Fibroblast of skin of left biceps (primary cell): ENCODE data around the gene FN3KRP.

Source experiments
- DNase-seq, 2 experiments: peaks; one replicate each; pipeline ENCODE4 v3.0.0-alpha.2; 2013; ENCODE audit warnings: low read depth in 2 of 2

Gene FN3KRP

DNA sequence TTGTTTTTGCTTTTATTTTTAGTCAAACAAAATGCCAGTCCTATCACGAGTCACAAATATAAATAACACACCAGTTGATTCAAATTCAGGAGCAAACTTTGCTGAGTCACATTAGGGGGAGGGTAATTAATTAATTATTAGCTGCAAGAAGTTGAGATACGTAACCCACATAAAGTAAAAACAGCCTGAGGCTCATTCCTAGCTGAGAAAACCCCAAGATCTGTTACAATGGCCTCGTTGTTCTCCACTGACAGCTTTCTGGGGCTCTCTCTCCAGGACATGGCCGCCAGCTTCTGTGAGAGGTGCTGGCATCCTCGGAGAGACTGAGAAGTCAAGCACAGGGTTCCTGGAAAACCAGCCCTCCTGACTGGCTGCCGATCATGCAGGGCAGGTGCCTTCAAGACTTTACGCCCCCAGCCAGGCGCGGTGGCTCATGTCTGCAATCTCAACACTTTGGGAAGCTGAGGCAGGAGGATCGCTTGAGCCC lies 29.1 kb upstream of the FN3KRP start:
- DNase-seq, result no peak

- DNase-seq, result no peak
Observed at GRCh38 chr17:82687871-82688270, 28.6 kb upstream of the FN3KRP start.

DNA sequence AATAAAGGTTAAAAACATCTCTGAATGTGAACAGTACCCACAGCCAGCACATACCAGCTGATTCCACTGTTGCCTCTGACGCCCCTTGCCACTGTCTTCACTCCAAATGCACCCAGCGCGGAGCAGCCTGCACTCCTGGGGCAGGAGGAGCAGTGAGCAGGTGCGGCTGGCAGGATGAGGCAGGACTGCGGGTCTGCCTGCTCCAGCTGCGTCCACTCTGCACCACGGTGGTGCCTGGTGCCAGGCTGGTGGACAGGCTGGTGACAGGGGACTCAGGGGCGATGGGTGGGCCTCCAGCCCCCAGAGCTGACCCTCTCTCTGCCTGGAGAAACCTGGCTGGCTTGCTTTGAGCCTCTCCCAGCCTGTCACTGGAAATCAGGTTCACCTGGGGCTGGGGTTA lies 27.4 kb upstream of the FN3KRP start:
- no peak for DNase-seq

- no peak for DNase-seq
Observed at GRCh38 chr17:82690786-82691489, 25.6 kb upstream of the FN3KRP start.

DNA sequence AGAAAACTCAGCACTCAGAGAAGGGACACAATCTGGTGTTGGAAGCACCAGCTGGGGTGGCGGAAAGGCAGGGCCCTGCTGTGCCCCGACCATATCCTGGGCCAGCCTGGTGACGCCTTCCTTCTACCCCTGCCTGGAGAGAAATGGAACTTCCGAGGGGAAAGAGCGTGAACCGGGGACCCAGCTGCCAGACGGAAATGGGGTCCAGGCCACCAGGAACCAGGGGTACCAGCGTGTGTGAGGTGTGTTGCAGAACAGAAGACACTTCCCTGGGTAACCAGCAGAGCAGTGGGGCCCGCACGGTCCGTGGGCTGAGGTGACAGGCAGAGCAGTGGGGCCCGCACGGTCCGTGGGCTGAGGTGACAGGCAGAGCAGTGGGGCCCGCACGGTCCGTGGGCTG lies 24.8 kb upstream of the FN3KRP start:
- DNase-seq, result no peak

DNA sequence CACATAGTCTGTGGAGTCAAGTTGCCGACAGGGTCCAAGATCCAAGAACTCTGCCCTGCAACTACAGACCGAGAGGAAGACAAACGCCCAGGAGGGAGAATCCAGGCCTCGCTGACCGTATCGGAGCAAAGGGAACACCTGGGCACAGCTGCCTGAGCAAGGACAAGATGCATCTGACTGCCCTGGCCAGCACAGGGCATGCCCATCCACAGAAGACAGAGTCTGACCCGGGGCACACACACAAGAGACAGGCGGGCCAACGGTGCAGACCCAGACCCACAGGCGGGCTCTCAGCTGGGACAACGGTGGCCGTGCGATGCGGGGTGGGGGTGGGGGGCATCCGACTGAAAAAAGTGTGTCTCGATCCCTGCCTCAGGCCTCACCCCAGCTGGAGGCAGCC lies 24.2 kb upstream of the FN3KRP start:
- DNase-seq, result no peak

- no peak for DNase-seq
Observed at GRCh38 chr17:82693168-82693867, 23.2 kb upstream of the FN3KRP start.

- no peak for DNase-seq
Observed at GRCh38 chr17:82694647-82695046, 21.9 kb upstream of the FN3KRP start.

DNA sequence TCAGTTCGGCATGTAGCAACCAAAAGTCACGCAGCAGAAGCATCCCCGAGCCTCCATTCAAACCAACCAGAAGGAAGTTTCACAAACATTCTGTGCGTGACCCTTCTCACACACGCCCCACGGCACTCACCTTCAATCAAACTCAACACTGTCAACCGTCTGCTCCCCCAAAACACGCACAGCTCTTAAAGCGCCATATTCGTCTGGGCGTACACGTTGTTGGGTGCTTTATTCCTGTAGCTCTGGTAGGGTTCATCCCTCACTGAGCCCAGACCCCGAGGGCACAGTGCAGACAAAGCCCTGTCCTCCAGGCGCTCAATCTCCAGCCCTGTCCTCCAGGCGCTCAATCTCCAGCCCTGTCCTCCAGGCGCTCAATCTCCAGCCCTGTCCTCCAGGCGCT lies 20.2 kb upstream of the FN3KRP start:
- no peak for DNase-seq

GRCh38 chr17:82696916-82697807 lies 19.3 kb upstream of the FN3KRP start:
- no peak for DNase-seq

DNA sequence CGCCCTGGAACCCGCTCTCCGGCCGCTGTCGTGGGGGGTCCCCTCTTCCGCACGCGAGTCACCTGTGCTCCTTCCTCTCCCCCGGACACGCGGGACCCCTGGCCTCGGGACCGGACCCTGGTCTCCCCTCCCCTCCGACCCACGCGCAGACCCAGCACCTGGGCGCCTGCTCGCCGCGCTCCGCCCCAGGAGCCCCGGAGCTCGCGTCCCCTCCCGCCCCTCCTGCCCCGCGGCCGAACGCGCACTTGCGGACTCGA lies 18.8 kb upstream of the FN3KRP start:
- no peak for DNase-seq

- peak; percentile 95 for DNase-seq
Observed at GRCh38 chr17:82698065-82698973, 18.2 kb upstream of the FN3KRP start, which contains the start of gene RAB40B. TSS of gene RAB40B (minus strand) at chr17:82698698. CDS start at chr17:82698596, 102 bp downstream.

DNA sequence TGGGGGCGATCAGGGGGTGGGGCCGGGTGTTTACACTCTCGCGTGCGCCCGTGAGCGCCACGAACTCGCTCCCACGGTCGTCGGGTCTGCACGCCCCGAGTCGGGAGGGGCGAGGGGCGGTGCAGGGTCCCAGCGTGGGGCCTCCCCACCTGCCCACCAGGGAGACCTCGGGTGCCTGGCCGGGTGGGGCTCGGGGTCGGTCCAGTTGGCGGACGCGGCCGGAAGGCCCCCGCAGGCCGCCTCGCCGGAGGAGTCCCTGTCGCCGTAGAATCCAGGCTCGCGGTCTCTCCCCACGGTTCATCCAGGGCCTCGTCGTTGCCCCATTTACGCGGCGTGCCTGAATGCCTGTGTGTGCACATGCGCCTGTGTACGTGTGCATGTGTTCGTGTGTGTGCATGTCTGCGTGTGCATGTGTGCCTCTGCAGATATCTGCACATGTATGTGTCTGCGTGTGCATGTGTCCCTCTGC lies 17.5 kb upstream of the FN3KRP start:
- no peak for DNase-seq

GRCh38 chr17:82699551-82699950 lies 17.0 kb upstream of the FN3KRP start:
- DNase-seq, result no peak

DNA sequence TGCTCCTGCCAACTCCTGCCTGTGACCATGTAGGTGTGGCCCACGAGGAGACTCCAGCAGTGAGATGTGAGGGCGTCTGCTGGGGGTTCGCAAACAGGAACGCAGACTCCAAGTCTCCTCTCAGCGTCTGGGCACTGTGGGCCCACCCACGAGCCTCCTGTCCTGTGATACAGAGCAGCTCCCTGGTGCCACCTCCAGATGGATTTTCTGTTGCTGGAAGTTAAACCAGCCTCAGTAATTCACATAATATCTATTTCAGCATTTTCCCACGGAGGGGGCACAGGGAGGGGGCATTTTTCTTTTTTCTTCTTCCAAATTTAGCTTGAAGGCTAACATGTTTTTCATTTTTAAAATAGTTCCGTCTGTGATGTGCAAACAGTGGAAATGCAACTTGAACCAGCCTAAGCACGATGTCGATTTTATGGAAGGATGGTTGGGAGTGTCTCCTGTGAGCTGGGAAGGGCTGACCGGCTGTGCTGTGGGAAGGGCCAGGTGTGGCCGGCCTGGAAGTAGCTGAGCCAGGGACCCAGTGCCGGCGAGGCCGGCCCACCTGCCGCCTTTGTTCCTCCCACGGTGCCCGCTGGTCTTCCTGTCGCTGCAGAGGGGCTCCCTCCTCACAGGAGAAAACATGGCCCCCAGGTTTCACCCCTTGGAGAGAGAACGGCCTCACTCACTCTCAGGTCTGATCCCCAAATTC lies 14.1 kb upstream of the FN3KRP start:
- no peak for DNase-seq

DNA sequence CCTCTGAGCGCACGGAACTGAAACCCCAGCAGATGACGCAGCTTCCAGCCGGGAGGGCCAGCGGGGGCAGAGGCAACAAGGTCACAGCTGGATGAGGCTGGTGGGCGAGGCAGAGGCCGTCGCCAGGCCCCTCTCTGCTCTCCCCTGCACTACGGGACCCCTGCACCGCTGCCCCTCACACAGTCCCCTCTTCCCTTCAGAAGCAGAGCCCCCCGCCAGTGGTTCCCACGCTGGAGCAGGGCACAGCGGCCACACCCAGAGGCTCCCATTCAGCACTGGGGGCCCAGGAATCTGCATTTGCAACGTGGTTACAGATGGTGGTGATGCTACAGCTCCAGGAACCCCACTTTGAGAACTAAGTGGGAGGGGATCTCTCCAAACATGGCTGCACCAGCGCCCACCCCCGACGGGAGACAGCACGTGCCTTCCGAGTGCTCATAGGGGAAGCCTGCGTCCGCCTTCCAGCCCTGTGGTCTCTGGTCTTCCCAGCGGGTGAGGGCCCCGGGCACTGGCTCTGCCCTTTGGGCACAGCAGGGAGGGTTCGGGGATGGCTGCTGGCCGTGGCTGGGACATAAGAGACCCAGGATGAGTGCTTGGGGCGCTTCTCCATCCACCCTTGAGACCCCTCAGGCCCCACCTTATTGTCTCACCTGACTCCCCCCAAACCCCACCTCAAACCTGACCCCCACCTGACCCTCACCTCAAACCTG lies 13.3 kb upstream of the FN3KRP start:
- DNase-seq, result no peak

DNA sequence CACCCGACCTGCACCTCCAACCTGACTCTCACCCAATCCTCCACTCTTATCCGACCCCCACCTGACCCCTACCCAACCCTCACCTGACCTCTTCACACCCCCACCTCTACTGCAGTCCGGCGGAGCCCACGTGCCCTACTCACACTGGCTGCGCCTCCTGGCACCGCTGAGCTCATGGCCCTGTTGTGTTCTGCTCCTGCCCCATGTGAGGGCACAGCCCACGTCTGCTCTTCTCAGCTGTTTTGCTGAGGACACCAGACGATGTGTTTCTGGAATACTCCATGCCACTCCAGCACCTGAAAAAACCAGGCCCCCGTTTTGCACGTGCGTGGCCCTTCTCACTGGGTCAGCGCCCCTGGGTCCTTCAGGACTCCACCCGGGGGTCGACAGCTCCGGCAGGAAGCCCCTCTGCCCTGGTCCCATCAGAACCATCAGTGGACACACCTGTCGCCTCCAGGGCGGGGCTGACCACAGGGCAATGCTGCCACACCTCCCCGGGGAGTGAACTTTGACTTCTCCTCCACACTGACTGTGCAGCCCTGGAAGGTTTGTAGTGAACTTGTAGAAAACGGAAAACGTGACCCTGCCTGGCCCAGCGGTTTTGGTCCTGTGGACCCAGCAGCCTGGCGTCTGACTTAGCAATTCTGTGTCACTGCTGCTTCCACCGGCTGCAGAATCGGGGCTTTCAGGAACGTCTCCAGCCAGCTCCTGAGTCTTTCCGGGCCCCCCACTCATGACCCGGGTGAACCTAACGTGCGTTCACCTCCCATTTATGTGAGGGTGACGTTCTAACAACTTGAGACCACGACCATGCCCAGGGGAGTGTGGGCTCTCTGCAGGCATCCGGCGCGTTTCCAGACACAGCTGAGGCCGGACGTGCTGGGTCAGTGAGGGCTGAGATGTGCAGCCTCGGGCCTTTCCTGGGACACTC lies 12.3 kb upstream of the FN3KRP start:
- DNase-seq, result no peak

DNA sequence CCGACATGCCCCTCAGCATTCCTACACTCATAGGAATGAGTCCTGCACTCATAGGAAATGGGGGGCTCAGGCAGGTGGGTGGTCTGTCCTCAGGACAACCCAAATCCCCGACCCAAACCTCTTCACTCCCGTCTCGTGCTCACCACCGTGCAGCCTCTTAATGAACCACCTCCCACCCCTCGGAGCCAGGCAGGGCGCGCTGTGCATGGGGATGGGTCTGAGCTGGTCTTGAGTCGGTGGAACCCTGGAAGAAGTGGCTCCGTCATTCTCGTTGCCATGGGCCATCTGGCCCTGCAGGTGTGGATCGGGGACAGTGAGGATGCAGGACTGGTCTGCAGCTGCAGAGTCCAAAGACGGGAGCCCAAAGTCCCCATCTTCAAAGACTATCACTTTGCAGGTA lies 11.6 kb upstream of the FN3KRP start:
- no peak for DNase-seq

GRCh38 chr17:82705756-82706155 lies 10.8 kb upstream of the FN3KRP start:
- DNase-seq, result no peak
